Measurements from ENCODE around the gene AHRR. TPM values are rescaled to one million over a fixed set of nuclear protein-coding genes. Genes with fewer than 3 reads are reported as not detected.
A peak's percentile ranks its signal among the peaks of the same experiment; 100 is the strongest.

The AHRR gene
- total RNA-seq, 1 experiment from 2014 or later: 1.9 TPM

GRCh38 chr5:320524-321229, 837 bp upstream of the AHRR start:
- Histone ChIP-seq H3K36me3 (ENCODE audit: low read depth, low read length) (0 out of 2 replicates have a peak, but pooled peaks cover under 1% of the 10 kb centered on the region), H3K27ac (ENCODE audit: low read length) (no peak overlapping the region), H3F3A (ENCODE audit: low read length, unreplicated experiment) (no peaks in the 10 kb centered on the region), H3K9me2 (replicated peaks; ENCODE audit: low read length) (no peaks in the 10 kb centered on the region), H3K4me3 (ENCODE audit: low read length) (peak overlapping the region; percentile 95), H2AFZ (ENCODE audit: low read length) (peak overlapping the region; percentile 96), H3K4me2 (ENCODE audit: low read length) (peak overlapping the region; percentile 100), H4K20me1 (ENCODE audit: low read length) (no peaks in the 10 kb centered on the region), H3K9ac (ENCODE audit: low read length) (peak overlapping the region; percentile 57; the same call in 1 of the 2 replicates), H3K79me2 (ENCODE audit: low read length) (no peaks in the 10 kb centered on the region), H3K4me1 (ENCODE audit: insufficient read depth, low read length) (peaks cover 4% of the 10 kb centered on the region; the same call in 1 of the 2 replicates), H3K27me3 (ENCODE audit: low read length) (no peaks in the 10 kb centered on the region), H3K9me3 (ENCODE audit: low read length) (no peaks in the 10 kb centered on the region)
- ChIA-PET CTCF (interaction anchor here (0.6 kb wide), 1 partner anchor 125 kb away, joined by 3 read pairs; no protein-coding TSS in a partner anchor), POLR2A (ENCODE audit: unreplicated experiment) (interaction anchor here (0.6 kb wide), 1 partner anchor 50 kb away, joined by 3 read pairs; the partner anchor contains the start of gene PDCD6)
- no peak for DNase-seq
- TF ChIP-seq CTCF (conservative IDR thresholded peaks at IDR 0.05; ENCODE audit: low read depth, low read length) (no peak), EZH2 (IDR thresholded peaks at IDR 0.05; ENCODE audit: low read length, unreplicated experiment) (no peak), EZH2phosphoT487 (IDR thresholded peaks at IDR 0.05; ENCODE audit: borderline replicate concordance, low read length) (no peak)
- no peak for ATAC-seq
- BruUV-seq (replicated peaks): no TSS peak
- intact Hi-C loops (cut with micrococcal nuclease): no loop called here

GRCh38 chr5:321726-322251, 275 bp downstream of the AHRR start:
- Histone ChIP-seq H2AFZ (ENCODE audit: low read length) (peak overlapping the region; percentile 74; the same call in 1 of the 2 replicates), H3K36me3 (ENCODE audit: low read depth, low read length) (no peaks in the 10 kb centered on the region), H3F3A (ENCODE audit: low read length, unreplicated experiment) (no peaks in the 10 kb centered on the region), H3K4me2 (ENCODE audit: low read length) (peak overlapping the region; percentile 100), H3K4me3 (ENCODE audit: low read length) (peak overlapping the region; percentile 95), H3K9ac (ENCODE audit: low read length) (peak overlapping the region; percentile 31; the same call in 1 of the 2 replicates), H4K20me1 (ENCODE audit: low read length) (no peaks in the 10 kb centered on the region), H3K79me2 (ENCODE audit: low read length) (no peaks in the 10 kb centered on the region), H3K9me2 (replicated peaks; ENCODE audit: low read length) (no peaks in the 10 kb centered on the region), H3K9me3 (ENCODE audit: low read length) (no peaks in the 10 kb centered on the region), H3K27me3 (ENCODE audit: low read length) (no peaks in the 10 kb centered on the region), H3K27ac (ENCODE audit: low read length) (no peak overlapping the region), H3K4me1 (ENCODE audit: insufficient read depth, low read length) (peaks cover 4% of the 10 kb centered on the region; the same call in 1 of the 2 replicates)
- ChIA-PET POLR2A (ENCODE audit: unreplicated experiment) (interaction anchor here (0.6 kb wide), 1 partner anchor 51 kb away, joined by 3 read pairs; the partner anchor contains the start of gene PDCD6), CTCF (no interaction called here)
- intact Hi-C loops (cut with micrococcal nuclease): no loop called here
- ATAC-seq: peak; percentile 2
- no TSS peak for BruUV-seq (replicated peaks)
- no peak for DNase-seq
- TF ChIP-seq EZH2 (IDR thresholded peaks at IDR 0.05; ENCODE audit: low read length, unreplicated experiment): no peak
- TF ChIP-seq CTCF (conservative IDR thresholded peaks at IDR 0.05; ENCODE audit: low read depth, low read length): no peak
